ENCODE results near the gene HNRNPL. TPM values are rescaled to one million over a fixed set of nuclear protein-coding genes. Genes with fewer than 3 reads are reported as not detected.
"Not testable (repeated sequence)": the region's sequence is repeated elsewhere in the genome, so short reads cannot be mapped to it uniquely, and the experiment has no call there.

Gene HNRNPL
- total RNA-seq, 1 experiment from 2014 or later, result 443 TPM

DNA sequence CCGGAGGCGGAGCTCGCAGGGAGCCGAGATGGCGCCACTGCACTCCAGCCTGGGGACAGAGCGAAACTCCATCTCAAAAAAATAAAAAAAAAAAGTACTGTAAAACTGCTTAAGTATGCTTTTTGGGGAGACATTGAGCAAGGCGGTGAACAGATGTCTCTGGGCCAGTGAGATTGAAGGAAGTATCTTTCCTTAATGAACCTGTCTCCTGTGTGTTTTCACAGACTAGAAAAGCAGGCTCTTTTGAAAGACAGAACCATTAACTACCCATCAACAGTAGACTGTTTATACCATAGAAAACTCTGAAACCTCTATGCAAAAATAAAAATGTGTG, 16.7 kb downstream of the HNRNPL start:
- Histone ChIP-seq H3K4me2 (peak overlapping the region; percentile 78; the same call in 1 of the 2 replicates), H3K4me3 (no peak overlapping the region), H3K27me3 (ENCODE audit: insufficient read depth, low read depth) (no peaks in the 10 kb centered on the region), H3K9me3 (ENCODE audit: insufficient read depth, low read depth) (no peaks in the 10 kb centered on the region), H2AFZ (no peak overlapping the region), H4K20me1 (ENCODE audit: insufficient read depth) (no peaks in the 10 kb centered on the region), H3F3A (ENCODE audit: insufficient read depth, low read depth) (peaks cover 79% of the 10 kb centered on the region), H3K9me2 (ENCODE audit: insufficient read depth) (no peaks in the 10 kb centered on the region), H3K4me1 (replicated peaks; ENCODE audit: insufficient read depth) (peaks cover 86% of the 10 kb centered on the region), H3K27ac (peak overlapping the region; percentile 98), H3K36me3 (ENCODE audit: low read depth) (peaks cover 21% of the 10 kb centered on the region), H3K79me2 (ENCODE audit: low read depth) (peaks cover 30% of the 10 kb centered on the region)
- no peak for DNase-seq
- TF ChIP-seq CTCF (conservative IDR thresholded peaks at IDR 0.05) (no peak), EZH2 (IDR thresholded peaks at IDR 0.05; ENCODE audit: low read depth) (no peak)
- no TSS peak for BruUV-seq (replicated peaks)
- ChIA-PET CTCF (interaction anchor here (0.6 to 0.7 kb wide), 2 partner anchors 109 to 116 kb away, joined by 5 to 6 read pairs; no protein-coding TSS in a partner anchor), POLR2A (ENCODE audit: unreplicated experiment) (interaction anchor here (0.7 kb wide), 1 partner anchor 199 kb away, joined by 4 read pairs; no protein-coding TSS in a partner anchor)
- intact Hi-C loops (cut with micrococcal nuclease; ENCODE audit: unreplicated experiment), result loop anchor here (5.0 to 10.0 kb wide), 3 partner anchors 36 to 428 kb away; partner anchors contain the start of genes FAM98C and FBXO27

DNA sequence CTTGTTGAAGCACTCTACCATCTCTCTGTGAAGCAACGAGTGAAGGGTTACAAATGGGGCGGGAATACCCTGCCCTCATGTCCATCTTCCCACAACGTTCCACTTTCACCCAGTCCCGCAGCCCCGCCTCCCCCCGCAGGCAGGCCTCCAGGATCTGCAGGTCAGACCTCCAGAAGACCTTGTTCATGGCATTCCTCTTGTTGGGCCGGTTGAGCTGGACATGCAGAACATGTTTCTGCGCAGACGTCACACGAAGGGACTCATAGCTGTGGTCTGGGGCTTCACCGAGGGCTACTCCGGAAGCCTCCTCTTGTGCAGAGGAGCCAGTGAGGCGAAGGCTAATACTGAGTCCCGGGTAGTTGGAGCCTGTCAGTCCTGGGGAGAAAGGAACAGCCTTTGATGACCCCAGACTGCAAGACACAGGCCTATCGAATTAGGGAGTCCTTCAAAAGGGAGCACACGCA, 18.6 kb downstream of the HNRNPL start:
- Histone ChIP-seq H3K9me2 (ENCODE audit: insufficient read depth) (no peaks in the 10 kb centered on the region), H3K4me3 (peak overlapping the region; percentile 60), H3F3A (ENCODE audit: insufficient read depth, low read depth) (peaks cover 60% of the 10 kb centered on the region), H4K20me1 (ENCODE audit: insufficient read depth) (no peaks in the 10 kb centered on the region), H3K27ac (peak overlapping the region; percentile 98), H3K4me2 (peak overlapping the region; percentile 78), H3K36me3 (ENCODE audit: low read depth) (peaks cover 9% of the 10 kb centered on the region), H3K9me3 (ENCODE audit: insufficient read depth, low read depth) (no peaks in the 10 kb centered on the region), H2AFZ (peak overlapping the region; percentile 58; the same call in 1 of the 2 replicates), H3K27me3 (ENCODE audit: insufficient read depth, low read depth) (no peaks in the 10 kb centered on the region), H3K4me1 (replicated peaks; ENCODE audit: insufficient read depth) (peaks cover 67% of the 10 kb centered on the region), H3K79me2 (ENCODE audit: low read depth) (peaks cover 20% of the 10 kb centered on the region)
- intact Hi-C loops (cut with micrococcal nuclease; ENCODE audit: unreplicated experiment), result loop anchor here (1.0 to 10.0 kb wide), 9 partner anchors 20 to 572 kb away; partner anchors contain the start of genes FAM98C, FBXO27, MRPS12 and SARS2
- CTCF ChIA-PET, result interaction anchor here (0.5 to 0.7 kb wide), 3 partner anchors 24 to 187 kb away, joined by 3 to 6 read pairs (median 3); no protein-coding TSS in a partner anchor
- POLR2A ChIA-PET (ENCODE audit: unreplicated experiment), result interaction anchor here (0.5 to 1.4 kb wide), 12 partner anchors 38 to 564 kb away, joined by 3 to 22 read pairs (median 7); partner anchors contain the start of genes ACTN4 and EIF3K
- TF ChIP-seq EZH2 (IDR thresholded peaks at IDR 0.05; ENCODE audit: low read depth), result no peak
- TF ChIP-seq CTCF (conservative IDR thresholded peaks at IDR 0.05), result no peak
- DNase-seq, result peak; percentile 96 to 100
- TSS peak; percentile 43 for BruUV-seq (replicated peaks)

DNA sequence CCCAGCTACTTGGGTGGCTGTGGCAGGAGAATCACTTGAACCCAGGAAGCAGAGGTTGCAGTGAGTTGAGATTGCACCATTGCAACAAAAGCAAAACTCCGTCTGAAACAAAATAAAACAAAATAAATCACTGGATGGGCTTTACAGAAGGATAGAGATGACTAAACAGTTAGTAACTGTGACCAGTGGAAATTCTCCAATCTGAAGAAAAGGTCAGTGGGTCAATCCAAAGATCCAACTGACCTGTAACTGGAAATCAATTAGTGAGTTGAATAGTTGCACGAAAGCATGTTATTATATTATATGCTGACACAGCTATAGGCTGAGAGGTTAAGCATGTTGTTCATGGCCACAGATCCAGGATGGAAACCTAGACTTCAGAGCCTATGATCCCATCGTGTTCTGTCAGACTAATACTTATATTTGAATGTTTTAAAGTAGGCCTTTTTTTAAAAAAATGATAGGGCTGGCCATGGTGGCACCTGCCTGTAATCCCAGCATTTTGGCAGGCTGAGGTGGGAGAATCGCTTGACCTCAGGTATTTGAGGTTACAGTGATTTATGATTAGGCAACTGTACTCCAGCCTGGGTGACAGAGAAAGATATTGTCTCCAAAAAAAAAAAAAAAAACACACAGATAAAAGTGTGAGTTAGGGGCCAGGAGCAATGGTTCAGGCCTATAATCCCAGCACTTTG, 19.6 kb downstream of the HNRNPL start:
- Histone ChIP-seq H4K20me1 (ENCODE audit: insufficient read depth) (no peaks in the 10 kb centered on the region), H3K4me3 (peak overlapping the region; percentile 60; the same call in 1 of the 2 replicates), H3K27me3 (ENCODE audit: insufficient read depth, low read depth) (no peaks in the 10 kb centered on the region), H3K4me2 (peak overlapping the region; percentile 78), H3K27ac (peak overlapping the region; percentile 98), H3K4me1 (replicated peaks; ENCODE audit: insufficient read depth) (peaks cover 58% of the 10 kb centered on the region), H3K79me2 (ENCODE audit: low read depth) (peaks cover 13% of the 10 kb centered on the region; the same call in 1 of the 2 replicates), H3K9me2 (ENCODE audit: insufficient read depth) (no peaks in the 10 kb centered on the region), H2AFZ (no peak overlapping the region), H3K9me3 (ENCODE audit: insufficient read depth, low read depth) (no peaks in the 10 kb centered on the region), H3K36me3 (ENCODE audit: low read depth) (peaks cover under 1% of the 10 kb centered on the region; the same call in 1 of the 2 replicates), H3F3A (ENCODE audit: insufficient read depth, low read depth) (peaks cover 50% of the 10 kb centered on the region)
- CTCF ChIA-PET, result interaction anchor here (0.5 to 0.6 kb wide), 2 partner anchors 93 to 137 kb away, joined by 3 to 7 read pairs; no protein-coding TSS in a partner anchor
- intact Hi-C loops (cut with micrococcal nuclease; ENCODE audit: unreplicated experiment), result loop anchor here (2.0 to 10.0 kb wide), 6 partner anchors 21 to 425 kb away; partner anchors contain the start of genes FAM98C, FBXO27, MRPS12 and SARS2
- POLR2A ChIA-PET (ENCODE audit: unreplicated experiment), result no interaction called here
- BruUV-seq (replicated peaks), result no TSS peak
- no peak for TF ChIP-seq EZH2 (IDR thresholded peaks at IDR 0.05; ENCODE audit: low read depth)
- no peak for TF ChIP-seq CTCF (conservative IDR thresholded peaks at IDR 0.05)
- peak in 1 of 2 experiments; percentile 43 for DNase-seq

DNA sequence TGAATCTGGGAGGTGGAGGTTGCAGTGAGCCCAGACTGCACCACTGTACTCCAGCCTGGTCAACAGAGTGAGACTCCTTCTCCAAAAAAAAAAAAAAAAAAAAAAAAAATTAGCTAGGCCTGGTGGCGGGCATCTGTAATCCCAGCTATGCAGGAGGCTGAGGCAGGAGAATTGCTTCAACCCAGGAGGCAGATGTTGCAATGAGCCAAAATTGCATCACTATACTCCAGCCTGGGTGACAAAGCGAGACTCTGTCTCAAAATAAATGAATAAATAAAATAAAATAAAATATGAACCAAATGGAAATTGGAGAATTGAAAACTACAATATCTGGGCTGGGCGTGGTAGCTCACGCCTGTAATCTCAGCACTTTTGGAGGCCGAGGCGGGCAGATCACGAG, 20.6 kb downstream of the HNRNPL start:
- ChIA-PET POLR2A (ENCODE audit: unreplicated experiment) (interaction anchor here (0.6 kb wide), 1 partner anchor 255 kb away, joined by 9 read pairs; no protein-coding TSS in a partner anchor), CTCF (interaction anchor here (0.6 kb wide), 2 partner anchors 42 to 55 kb away, joined by 3 to 6 read pairs; no protein-coding TSS in a partner anchor)
- H3K9me2 ChIP-seq (ENCODE audit: insufficient read depth); BruUV-seq (replicated peaks); H3K9me3 ChIP-seq (ENCODE audit: insufficient read depth, low read depth); H3K27me3 ChIP-seq (ENCODE audit: insufficient read depth, low read depth); H4K20me1 ChIP-seq (ENCODE audit: insufficient read depth); H2AFZ ChIP-seq; intact Hi-C loops (cut with micrococcal nuclease; ENCODE audit: unreplicated experiment); H3K36me3 ChIP-seq (ENCODE audit: low read depth): not testable (repeated sequence)
- peak in 1 of 2 experiments; percentile 65 for DNase-seq
- H3K4me1 ChIP-seq (replicated peaks; ENCODE audit: insufficient read depth), result peaks cover 50% of the 10 kb centered on the region
- peaks cover 44% of the 10 kb centered on the region for H3F3A ChIP-seq (ENCODE audit: insufficient read depth, low read depth)
- H3K27ac ChIP-seq, result peak overlapping the region; percentile 98
- peaks cover 13% of the 10 kb centered on the region; the same call in 1 of the 2 replicates for H3K79me2 ChIP-seq (ENCODE audit: low read depth)
- peak overlapping the region; percentile 60; the same call in 1 of the 2 replicates for H3K4me3 ChIP-seq
- H3K4me2 ChIP-seq, result peak overlapping the region; percentile 78

Measured in PC-9 (cell line).